H1 (cell line): ENCODE data around the gene MACC1. TPM values are rescaled to one million over a fixed set of nuclear protein-coding genes. Genes with fewer than 3 reads are reported as not detected.

ENCODE experiments used
- CTCF ChIA-PET: fragments of 300-600 bp; sonication (Branson Sonifier 250); formaldehyde crosslinking; loops from one replicate; lab custom pipeline; 2021; ENCODE audit not compliant: partially characterized antibody; lab: Charles Lee
- POLR2A ChIA-PET: fragments of 300-600 bp; sonication (Branson Sonifier 250); formaldehyde crosslinking; loops from one replicate; lab custom pipeline; 2021; ENCODE audit warnings: inconsistent platforms; ENCODE audit not compliant: partially characterized antibody; lab: Charles Lee
- DNase-seq, 2 experiments: peaks; one replicate each; pipeline versions ENCODE4 v3.0.0 to v3.0.0-alpha.2; 2010 to 2022; ENCODE audit warnings: low spot score in 2 of 2, low read depth in 1 of 2, mixed read lengths in 1 of 2
- FAIRE-seq: peaks from 2 replicates; lab custom pipeline; 2011; peaks lifted over from hg19 to GRCh38; lab: Jason Lieb, UNC
- H2AFZ ChIP-seq: 2 replicates; pipeline ENCODE4 v1.8.1; 2012; ENCODE audit warnings: low read length, inconsistent platforms
- H2AK5ac ChIP-seq: 2 replicates; pipeline ENCODE4 v1.6.1; 2013; ENCODE audit warnings: low read depth, low read length
- H2BK120ac ChIP-seq: replicated peaks from 2 replicates; pipeline ENCODE3; 2013; ENCODE audit warnings: low read depth, low read length, inconsistent platforms
- H2BK12ac ChIP-seq: 2 replicates; pipeline ENCODE4 v1.6.1; 2013; ENCODE audit warnings: low read depth, low read length
- H2BK15ac ChIP-seq: 2 replicates; pipeline ENCODE4 v1.6.1; 2013; ENCODE audit warnings: low read length
- H2BK20ac ChIP-seq: 2 replicates; pipeline ENCODE4 v1.6.1; 2013; ENCODE audit warnings: low read length
- H2BK5ac ChIP-seq: 2 replicates; pipeline ENCODE4 v1.6.1; 2013; ENCODE audit warnings: low read depth, low read length
- H3K14ac ChIP-seq: 2 replicates; pipeline ENCODE4 v1.6.1; 2013; ENCODE audit warnings: inconsistent platforms; ENCODE audit not compliant: insufficient read length
- H3K18ac ChIP-seq: 2 replicates; pipeline ENCODE4 v1.6.1; 2013; ENCODE audit warnings: low read length; ENCODE audit errors: extremely low read depth
- H3K23ac ChIP-seq: 2 replicates; pipeline ENCODE4 v1.6.1; 2013; ENCODE audit warnings: inconsistent platforms; ENCODE audit not compliant: insufficient read length
- H3K23me2 ChIP-seq: 2 replicates; pipeline ENCODE4 v1.6.1; 2013; ENCODE audit warnings: low read depth, low read length
- H3K27ac ChIP-seq: 2 replicates; pipeline ENCODE4 v1.6.1; 2011; ENCODE audit warnings: low read depth, low read length, inconsistent platforms
- H3K27me3 ChIP-seq, 4 experiments: replicated peaks in 1 of 4; 1 replicate in 1 of 4; 2 replicates in 3 of 4; pipeline versions ENCODE4 v1.6.1 to v1.8.1; 2011 to 2013; ENCODE audit warnings: low read length in 3 of 4, mild to moderate bottlenecking in 3 of 4, inconsistent platforms in 2 of 4, mixed read lengths in 2 of 4, moderate library complexity in 1 of 4; ENCODE audit not compliant: control insufficient read depth in 3 of 4, insufficient read depth in 3 of 4; ENCODE audit errors: extremely low read depth in 1 of 4
- H3K36me3 ChIP-seq, 4 experiments: 2 replicates each; pipeline versions ENCODE4 v1.6.1 to v1.8.1; 2011 to 2013; ENCODE audit warnings: mild to moderate bottlenecking in 4 of 4, low read length in 3 of 4, moderate library complexity in 2 of 4, control low read depth in 1 of 4, inconsistent platforms in 1 of 4; ENCODE audit not compliant: insufficient read depth in 4 of 4, control insufficient read depth in 2 of 4
- H3K4ac ChIP-seq: replicated peaks from 2 replicates; pipeline ENCODE3; 2013; ENCODE audit warnings: low read length, low read depth, mixed read lengths, inconsistent platforms; ENCODE audit not compliant: insufficient read length
- H3K4me1 ChIP-seq, 4 experiments: replicated peaks in 1 of 4; 1 replicate in 1 of 4; 2 replicates in 3 of 4; pipeline versions ENCODE4 v1.6.1 to v1.8.1; 2011 to 2013; ENCODE audit warnings: low read length in 3 of 4, inconsistent platforms in 2 of 4, mixed read lengths in 1 of 4; ENCODE audit not compliant: insufficient read depth in 4 of 4, control insufficient read depth in 3 of 4
- H3K4me2 ChIP-seq, 2 experiments: 2 replicates each; pipeline versions ENCODE4 v1.6.1 to v1.8.1; 2011 to 2013; ENCODE audit warnings: low read depth in 2 of 2, low read length in 2 of 2, control low read depth in 1 of 2, inconsistent platforms in 1 of 2, mild to moderate bottlenecking in 1 of 2; ENCODE audit not compliant: insufficient read depth in 1 of 2
- H3K4me3 ChIP-seq, 4 experiments: fragments of 200-600, 300-600 bp in 1 of 4; sonication (generic), shearing (Covaris generic), sonication (Bioruptor Twin) in 1 of 4; 2 replicates each; pipeline versions ENCODE4 v1.5.1 to v1.8.1; 2011 to 2016; ENCODE audit warnings: low read length in 4 of 4, low read depth in 3 of 4, control low read depth in 2 of 4, inconsistent platforms in 2 of 4, mild to moderate bottlenecking in 2 of 4, mixed read lengths in 1 of 4, moderate library complexity in 1 of 4; ENCODE audit not compliant: insufficient read depth in 2 of 4; ENCODE audit errors: extremely low read depth in 1 of 4
- H3K56ac ChIP-seq: replicated peaks from 2 replicates; pipeline ENCODE3; 2013; ENCODE audit warnings: low read depth, mild to moderate bottlenecking, mixed read lengths, low read length, inconsistent platforms; ENCODE audit not compliant: insufficient read length
- H3K79me1 ChIP-seq: 2 replicates; pipeline ENCODE4 v1.6.1; 2013; ENCODE audit warnings: low read depth, low read length, control low read depth
- H3K79me2 ChIP-seq, 2 experiments: 2 replicates each; pipeline versions ENCODE4 v1.6.1 to v1.8.1; 2012 to 2013; ENCODE audit warnings: low read length in 2 of 2, mild to moderate bottlenecking in 2 of 2, inconsistent platforms in 1 of 2; ENCODE audit not compliant: insufficient read depth in 2 of 2, control insufficient read depth in 1 of 2
- H3K9ac ChIP-seq, 4 experiments: replicated peaks in 1 of 4; 1 replicate in 1 of 4; 2 replicates in 3 of 4; pipeline versions ENCODE4 v1.6.1 to v1.8.1; 2011 to 2013; ENCODE audit warnings: low read depth in 3 of 4, low read length in 3 of 4, control low read depth in 2 of 4, mild to moderate bottlenecking in 2 of 4, moderate library complexity in 2 of 4, inconsistent platforms in 1 of 4; ENCODE audit errors: extremely low read depth in 1 of 4
- H3K9me3 ChIP-seq, 2 experiments: 2 replicates each; pipeline versions ENCODE4 v1.6.1 to v1.8.1; 2012 to 2013; ENCODE audit warnings: mild to moderate bottlenecking in 2 of 2, moderate library complexity in 2 of 2, control low read depth in 1 of 2, inconsistent platforms in 1 of 2, low read depth in 1 of 2, low read length in 1 of 2, mixed read lengths in 1 of 2; ENCODE audit not compliant: insufficient read depth in 2 of 2
- H4K20me1 ChIP-seq, 2 experiments: replicated peaks in 1 of 2; 2 replicates each; pipeline versions ENCODE3 to v1.8.1; 2011 to 2013; ENCODE audit warnings: inconsistent platforms in 2 of 2, low read length in 2 of 2, mild to moderate bottlenecking in 1 of 2; ENCODE audit not compliant: insufficient read depth in 2 of 2, control insufficient read depth in 1 of 2
- H4K5ac ChIP-seq: 2 replicates; pipeline ENCODE4 v1.6.1; 2013; ENCODE audit warnings: low read length, low read depth, mixed read lengths, inconsistent platforms; ENCODE audit not compliant: insufficient read length
- H4K8ac ChIP-seq: 2 replicates; pipeline ENCODE4 v1.8.0; 2013; ENCODE audit warnings: mild to moderate bottlenecking, moderate library complexity, low read length, inconsistent platforms; ENCODE audit not compliant: insufficient read depth; ENCODE audit errors: extremely low read depth
- H4K91ac ChIP-seq: replicated peaks from 2 replicates; pipeline ENCODE3; 2013; ENCODE audit warnings: low read length, mixed read lengths, inconsistent platforms; ENCODE audit not compliant: insufficient read length
- CBX8 ChIP-seq: fragments of 300-800, 300-1000 bp; sonication (generic); IDR thresholded peaks from 2 replicates; pipeline ENCODE4 v1.7.1; 2016; ENCODE audit warnings: low read depth, low read length, borderline replicate concordance
- GABPA ChIP-seq: IDR thresholded peaks from 2 replicates; pipeline ENCODE4 v1.6.1; 2011; ENCODE audit warnings: mild to moderate bottlenecking, low read length, moderate library complexity, borderline replicate concordance; ENCODE audit not compliant: insufficient read depth
- RFX5 ChIP-seq: IDR thresholded peaks from 2 replicates; pipeline ENCODE4 v1.6.1; 2011; ENCODE audit warnings: low read depth, low read length, improper control_type of control experiment, borderline replicate concordance
- RNF2 ChIP-seq: fragments of 200-900, 300-1000 bp; sonication (generic); IDR thresholded peaks from 2 replicates; pipeline ENCODE4 v1.7.1; 2016; ENCODE audit warnings: borderline replicate concordance, low read depth, mild to moderate bottlenecking, antibody characterized with exemption, low read length; ENCODE audit not compliant: poor library complexity, severe bottlenecking; ENCODE audit errors: missing control alignments
- SIRT6 ChIP-seq: IDR thresholded peaks from one replicate; pipeline ENCODE4 v1.7.1; 2012; ENCODE audit warnings: low read length, inconsistent platforms
- SIX5 ChIP-seq: IDR thresholded peaks from 2 replicates; pipeline ENCODE4 v1.6.1; 2011; ENCODE audit warnings: mild to moderate bottlenecking, low read depth, low read length
- TEAD4 ChIP-seq: IDR thresholded peaks from 2 replicates; pipeline ENCODE4 v1.6.1; 2012; ENCODE audit warnings: low read depth, low read length, inconsistent platforms, mixed read lengths
- polyA plus RNA-seq, 7 experiments: library from polyadenylated mRNA; depleted of rRNA in 3 of 7; stranded (reverse) in 5 of 7; unstranded in 2 of 7; fragments of >200 nt in 5 of 7; fragments of 200-250 nt in 2 of 7; gene quantifications; 1 replicate in 5 of 7; 2 replicates in 1 of 7; 4 replicates in 1 of 7; pipeline versions ENCODE4 v1.2.1 to v1.2.3, GENCODE V29; 2011 to 2013; ENCODE audit warnings: missing spikeins in 2 of 7, mixed read lengths in 2 of 7
- total RNA-seq: library from RNA; stranded (reverse); fragmentation: NEBNext Ultra II Directional; extraction: Animal tissue kit (Norgen Biotek cat#: 25700); gene quantifications from 2 replicates; pipeline ENCODE4 v1.2.1, GENCODE V29; 2021
- TF ChIP-seq, protein P1 (sequence below): IDR thresholded peaks from 2 replicates; pipeline ENCODE4 v1.6.1; 2011; ENCODE audit warnings: low read depth, mild to moderate bottlenecking, low read length; ENCODE audit not compliant: insufficient read depth

Gene MACC1
- total and polyA plus RNA-seq, 2 of the 8 experiments (the other 6 are each of a cell fraction or from before 2014, with no cell fraction given), result 2.0 to 17.2 TPM

DNA sequence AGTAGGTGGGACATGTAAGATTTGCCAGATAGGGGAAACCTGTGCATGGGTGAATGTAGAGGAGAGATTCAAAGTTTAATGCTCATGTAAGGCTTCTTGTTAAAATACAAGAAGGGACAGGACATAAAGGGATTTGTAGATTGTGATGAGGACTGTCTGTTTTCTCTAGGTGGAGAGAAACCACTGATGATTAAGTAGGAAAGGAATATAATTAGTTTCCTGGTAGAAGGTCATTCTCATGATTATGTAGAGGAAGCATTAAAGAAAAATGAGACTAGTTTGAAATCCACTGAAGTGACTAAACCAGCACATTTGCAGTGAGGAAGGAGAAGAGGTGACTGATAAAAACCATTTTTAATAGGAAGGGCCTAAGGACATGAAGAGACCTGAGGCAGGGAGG is 19.6 kb upstream of the MACC1 start:
- no peak overlapping the region for H2AK5ac ChIP-seq
- no peaks in the 10 kb centered on the region for H3K9me3 ChIP-seq
- no peaks in the 10 kb centered on the region for H3K79me1 ChIP-seq
- H3K27ac ChIP-seq, result no peak overlapping the region
- no peak overlapping the region for H2BK15ac ChIP-seq
- no peak overlapping the region for H2BK120ac ChIP-seq
- no peak overlapping the region for H4K91ac ChIP-seq
- no peak overlapping the region for H3K14ac ChIP-seq
- H4K5ac ChIP-seq, result no peak overlapping the region
- no peak overlapping the region for H3K9ac ChIP-seq
- FAIRE-seq (no peak), DNase-seq (no peak)
- peaks cover 0 to 2% (median 0%) of the 10 kb centered on the region in 4 experiments; a peak in 1 of 7 replicates for H3K4me1 ChIP-seq
- H3K27me3 ChIP-seq, result no peaks in the 10 kb centered on the region
- H2BK20ac ChIP-seq, result no peak overlapping the region
- TF ChIP-seq, protein P1, sequence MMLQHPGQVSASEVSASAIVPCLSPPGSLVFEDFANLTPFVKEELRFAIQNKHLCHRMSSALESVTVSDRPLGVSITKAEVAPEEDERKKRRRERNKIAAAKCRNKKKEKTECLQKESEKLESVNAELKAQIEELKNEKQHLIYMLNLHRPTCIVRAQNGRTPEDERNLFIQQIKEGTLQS, result no peak
- TF ChIP-seq CBX8 (no peak), RNF2 (no peak), RFX5 (no peak), GABPA (no peak), TEAD4 (no peak), SIX5 (no peak), SIRT6 (no peak)
- H3K18ac ChIP-seq, result no peak overlapping the region
- ChIA-PET CTCF (interaction anchor here (0.9 to 2.2 kb wide), 3 partner anchors 19 to 482 kb away, joined by 4 to 9 read pairs (median 5); partner anchors contain the start of gene MACC1), POLR2A (interaction anchor here (0.6 kb wide), 1 partner anchor 53 kb away, joined by 3 read pairs; no protein-coding TSS in a partner anchor)
- H3K23ac ChIP-seq, result no peak overlapping the region
- H3K56ac ChIP-seq, result no peak overlapping the region
- no peak overlapping the region for H2BK5ac ChIP-seq
- H3K4me3 ChIP-seq, result no peak overlapping the region
- no peak overlapping the region for H2AFZ ChIP-seq
- no peaks in the 10 kb centered on the region for H4K20me1 ChIP-seq
- no peak overlapping the region for H4K8ac ChIP-seq
- H3K36me3 ChIP-seq, result no peaks in the 10 kb centered on the region
- no peak overlapping the region for H3K4ac ChIP-seq
- no peak overlapping the region for H3K4me2 ChIP-seq
- no peaks in the 10 kb centered on the region; the same call in 1 of the 2 replicates for H3K23me2 ChIP-seq
- H2BK12ac ChIP-seq, result no peak overlapping the region
- no peaks in the 10 kb centered on the region; a peak in 1 of 4 replicates for H3K79me2 ChIP-seq
